ENCODE measurements around the gene GPRIN3.

The GPRIN3 gene

DNA sequence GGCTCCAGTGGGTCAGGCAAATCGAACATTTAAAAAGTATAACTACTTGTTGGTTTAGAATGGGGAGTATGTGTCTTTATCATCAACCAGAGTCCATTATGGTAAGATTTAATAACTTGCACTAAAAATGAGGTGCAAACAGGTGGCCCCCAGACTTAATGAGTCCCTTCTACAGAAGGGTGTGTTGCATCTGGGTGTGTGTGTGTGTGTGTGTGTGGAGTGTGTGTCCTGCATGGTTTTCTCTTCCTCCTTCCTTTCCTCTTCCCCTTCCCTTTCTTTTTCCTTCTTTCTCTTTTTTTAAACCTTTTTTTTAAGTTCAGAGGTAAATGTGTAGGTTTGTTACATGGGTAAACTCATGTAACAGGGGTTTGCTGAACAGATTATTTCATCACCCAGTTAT lies 53.7 kb downstream of the GPRIN3 start:
- H3K27me3 ChIP-seq (ENCODE audit: insufficient read depth, low read length, poor library complexity, severe bottlenecking) = no peaks in the 10 kb centered on the region
- H3K9me3 ChIP-seq (ENCODE audit: insufficient read depth, low read depth, low read length) = no peaks in the 10 kb centered on the region
- H3K4me3 ChIP-seq (ENCODE audit: low read length, poor library complexity, severe bottlenecking) = no peak overlapping the region
- H4K20me1 ChIP-seq (ENCODE audit: insufficient read depth, low read length, poor library complexity, severe bottlenecking) = no peaks in the 10 kb centered on the region
- H3K9me2 ChIP-seq (replicated peaks; ENCODE audit: low read depth, low read length) = no peaks in the 10 kb centered on the region
- no peaks in the 10 kb centered on the region for H3F3A ChIP-seq (ENCODE audit: low read depth)
- TF ChIP-seq, protein P1, sequence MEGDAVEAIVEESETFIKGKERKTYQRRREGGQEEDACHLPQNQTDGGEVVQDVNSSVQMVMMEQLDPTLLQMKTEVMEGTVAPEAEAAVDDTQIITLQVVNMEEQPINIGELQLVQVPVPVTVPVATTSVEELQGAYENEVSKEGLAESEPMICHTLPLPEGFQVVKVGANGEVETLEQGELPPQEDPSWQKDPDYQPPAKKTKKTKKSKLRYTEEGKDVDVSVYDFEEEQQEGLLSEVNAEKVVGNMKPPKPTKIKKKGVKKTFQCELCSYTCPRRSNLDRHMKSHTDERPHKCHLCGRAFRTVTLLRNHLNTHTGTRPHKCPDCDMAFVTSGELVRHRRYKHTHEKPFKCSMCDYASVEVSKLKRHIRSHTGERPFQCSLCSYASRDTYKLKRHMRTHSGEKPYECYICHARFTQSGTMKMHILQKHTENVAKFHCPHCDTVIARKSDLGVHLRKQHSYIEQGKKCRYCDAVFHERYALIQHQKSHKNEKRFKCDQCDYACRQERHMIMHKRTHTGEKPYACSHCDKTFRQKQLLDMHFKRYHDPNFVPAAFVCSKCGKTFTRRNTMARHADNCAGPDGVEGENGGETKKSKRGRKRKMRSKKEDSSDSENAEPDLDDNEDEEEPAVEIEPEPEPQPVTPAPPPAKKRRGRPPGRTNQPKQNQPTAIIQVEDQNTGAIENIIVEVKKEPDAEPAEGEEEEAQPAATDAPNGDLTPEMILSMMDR (conservative IDR thresholded peaks at IDR 0.05; ENCODE audit: low read length) = no peak
- TF ChIP-seq EZH2phosphoT487 (IDR thresholded peaks at IDR 0.05; ENCODE audit: borderline replicate concordance) = no peak
- H3K79me2 ChIP-seq (ENCODE audit: insufficient read depth, low read length) = no peaks in the 10 kb centered on the region
- no peak overlapping the region for H2AFZ ChIP-seq (ENCODE audit: low read length)
- H3K4me2 ChIP-seq (ENCODE audit: low read depth, low read length, poor library complexity, severe bottlenecking) = no peak overlapping the region
- H3K4me1 ChIP-seq (ENCODE audit: insufficient read depth, low read length, poor library complexity, severe bottlenecking) = no peaks in the 10 kb centered on the region
- H3K36me3 ChIP-seq (ENCODE audit: insufficient read depth, low read length) = no peaks in the 10 kb centered on the region
- no peak overlapping the region for H3K9ac ChIP-seq (ENCODE audit: low read depth, low read length, poor library complexity, severe bottlenecking)

DNA sequence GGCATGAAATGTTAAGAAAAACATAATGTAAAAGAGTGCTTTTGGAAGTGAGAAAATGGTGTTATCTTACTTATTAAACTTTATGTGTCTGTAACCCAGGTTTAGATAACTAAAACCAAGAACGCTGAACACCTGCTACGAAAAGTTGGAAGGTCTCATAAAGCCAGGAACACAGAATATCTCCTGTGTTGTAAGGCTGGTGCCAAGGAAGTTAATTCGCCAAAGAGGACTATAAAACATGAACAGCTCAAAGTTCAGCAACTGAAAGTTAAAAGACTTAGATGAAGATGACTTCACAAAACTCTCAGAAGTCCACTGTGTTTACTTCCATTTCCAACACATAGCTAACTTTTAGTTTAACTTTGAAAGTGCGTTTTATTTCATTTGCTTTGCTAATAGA lies 54.3 kb downstream of the GPRIN3 start:
- Histone ChIP-seq H3K9me3 (ENCODE audit: insufficient read depth, low read depth, low read length) (no peaks in the 10 kb centered on the region), H3K9ac (ENCODE audit: low read depth, low read length, poor library complexity, severe bottlenecking) (no peak overlapping the region), H3F3A (ENCODE audit: low read depth) (no peaks in the 10 kb centered on the region), H3K9me2 (replicated peaks; ENCODE audit: low read depth, low read length) (no peaks in the 10 kb centered on the region), H3K79me2 (ENCODE audit: insufficient read depth, low read length) (no peaks in the 10 kb centered on the region), H3K4me3 (ENCODE audit: low read length, poor library complexity, severe bottlenecking) (no peak overlapping the region), H3K4me1 (ENCODE audit: insufficient read depth, low read length, poor library complexity, severe bottlenecking) (no peaks in the 10 kb centered on the region), H2AFZ (ENCODE audit: low read length) (0 out of 2 replicates have a peak overlapping the region, but pooled peaks have one; percentile 1), H3K4me2 (ENCODE audit: low read depth, low read length, poor library complexity, severe bottlenecking) (no peak overlapping the region), H4K20me1 (ENCODE audit: insufficient read depth, low read length, poor library complexity, severe bottlenecking) (no peaks in the 10 kb centered on the region), H3K27me3 (ENCODE audit: insufficient read depth, low read length, poor library complexity, severe bottlenecking) (no peaks in the 10 kb centered on the region), H3K36me3 (ENCODE audit: insufficient read depth, low read length) (no peaks in the 10 kb centered on the region)
- TF ChIP-seq, protein P1 (conservative IDR thresholded peaks at IDR 0.05; ENCODE audit: low read length) = no peak
- no peak for TF ChIP-seq EZH2phosphoT487 (IDR thresholded peaks at IDR 0.05; ENCODE audit: borderline replicate concordance)

DNA sequence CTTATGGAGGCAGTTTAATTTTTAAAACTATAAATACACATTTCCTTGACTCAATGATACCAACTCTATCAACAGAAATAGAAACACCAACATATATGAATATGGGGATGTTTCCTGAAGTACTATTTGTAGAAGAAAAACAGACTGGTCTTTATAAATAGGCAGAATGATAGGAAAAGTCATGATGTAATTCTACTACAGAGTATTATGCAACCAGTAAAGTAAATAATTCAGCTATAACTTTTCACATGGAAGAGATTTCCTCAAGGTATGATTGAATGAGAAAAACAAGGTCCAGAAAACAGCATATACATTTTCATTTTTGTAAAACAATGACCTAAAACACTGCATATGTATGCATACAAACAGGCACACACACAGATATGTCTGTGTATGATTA lies 56.2 kb downstream of the GPRIN3 start:
- no peaks in the 10 kb centered on the region for H3K4me1 ChIP-seq (ENCODE audit: insufficient read depth, low read length, poor library complexity, severe bottlenecking)
- no peak overlapping the region for H3K9ac ChIP-seq (ENCODE audit: low read depth, low read length, poor library complexity, severe bottlenecking)
- H3K36me3 ChIP-seq (ENCODE audit: insufficient read depth, low read length) = no peaks in the 10 kb centered on the region
- no peak for TF ChIP-seq EZH2phosphoT487 (IDR thresholded peaks at IDR 0.05; ENCODE audit: borderline replicate concordance)
- TF ChIP-seq, protein P1 (conservative IDR thresholded peaks at IDR 0.05; ENCODE audit: low read length) = no peak
- H4K20me1 ChIP-seq (ENCODE audit: insufficient read depth, low read length, poor library complexity, severe bottlenecking) = no peaks in the 10 kb centered on the region
- H3K79me2 ChIP-seq (ENCODE audit: insufficient read depth, low read length) = no peaks in the 10 kb centered on the region
- no peaks in the 10 kb centered on the region for H3K9me3 ChIP-seq (ENCODE audit: insufficient read depth, low read depth, low read length)
- H3K4me3 ChIP-seq (ENCODE audit: low read length, poor library complexity, severe bottlenecking) = no peak overlapping the region
- H2AFZ ChIP-seq (ENCODE audit: low read length) = no peak overlapping the region
- H3F3A ChIP-seq (ENCODE audit: low read depth) = no peaks in the 10 kb centered on the region
- no peak overlapping the region for H3K4me2 ChIP-seq (ENCODE audit: low read depth, low read length, poor library complexity, severe bottlenecking)
- H3K27me3 ChIP-seq (ENCODE audit: insufficient read depth, low read length, poor library complexity, severe bottlenecking) = no peaks in the 10 kb centered on the region
- H3K9me2 ChIP-seq (replicated peaks; ENCODE audit: low read depth, low read length) = no peaks in the 10 kb centered on the region

All from Loucy (cell line).